HepG2 (cell line): ENCODE measurements around the gene ZFP1. TPM values are rescaled to one million over a fixed set of nuclear protein-coding genes. Genes with fewer than 3 reads are reported as not detected.
A peak's percentile ranks its signal among the peaks of the same experiment; 100 is the strongest.

Experiments
- BRCA1 ChIP-seq: sonication (generic); formaldehyde crosslinking; IDR thresholded peaks from 2 replicates; pipeline ENCODE4 v1.4.0; 2020; ENCODE audit warnings: missing genetic modification reagents
- FOSL2 ChIP-seq: sonication (generic); formaldehyde crosslinking; IDR thresholded peaks from 2 replicates; pipeline ENCODE4 v1.4.0; 2020; ENCODE audit warnings: missing genetic modification reagents
- KDM3A ChIP-seq: IDR thresholded peaks from 2 replicates; pipeline ENCODE4 v1.6.1; 2018; ENCODE audit warnings: low read depth, missing compliant biosample characterization
- MIXL1 ChIP-seq: IDR thresholded peaks from 2 replicates; pipeline ENCODE4 v1.6.1; 2016
- MXD4 ChIP-seq: IDR thresholded peaks from 2 replicates; pipeline ENCODE4 v1.6.1; 2016; ENCODE audit warnings: mild to moderate bottlenecking, missing biosample characterization, missing genetic modification reagents
- REL ChIP-seq: sonication (generic); formaldehyde crosslinking; conservative IDR thresholded peaks from 2 replicates; pipeline ENCODE4 v1.8.0; 2022; ENCODE audit warnings: mild to moderate bottlenecking, missing genetic modification reagents, moderate library complexity
- TBL1XR1 ChIP-seq: fragments of 150-350 bp; IDR thresholded peaks from 2 replicates; pipeline ENCODE4 v1.6.1; 2014; ENCODE audit warnings: borderline replicate concordance, low read length; ENCODE audit not compliant: partially characterized antibody
- ZNF232 ChIP-seq: sonication (generic); formaldehyde crosslinking; IDR thresholded peaks from 2 replicates; pipeline ENCODE4 v1.4.0; 2020; ENCODE audit warnings: missing genetic modification reagents, borderline replicate concordance
- ZNF550 ChIP-seq: sonication (generic); formaldehyde crosslinking; IDR thresholded peaks from 2 replicates; pipeline ENCODE4 v1.4.0; 2020; ENCODE audit warnings: mild to moderate bottlenecking, missing genetic modification reagents, borderline replicate concordance
- ZNF557 ChIP-seq: sonication (generic); formaldehyde crosslinking; IDR thresholded peaks from 2 replicates; pipeline ENCODE4 v1.4.0; 2020; ENCODE audit warnings: missing genetic modification reagents
- ZNF850 ChIP-seq: sonication (generic); formaldehyde crosslinking; conservative IDR thresholded peaks from 2 replicates; pipeline ENCODE4 v1.9.0; 2021; ENCODE audit warnings: mild to moderate bottlenecking, missing genetic modification reagents
- polyA plus RNA-seq, 8 experiments: library from polyadenylated mRNA; depleted of rRNA in 3 of 8; stranded (reverse) in 7 of 8; unstranded in 1 of 8; fragments of >200 nt; fragmentation: Illumina TruSeq in 4 of 8; extraction: Trizol in 4 of 8; gene quantifications; 2 replicates each; pipeline versions ENCODE4 v1.2.1 to v1.2.3, GENCODE V29; 2011 to 2016; ENCODE audit warnings: low read depth in 4 of 8, missing spikeins in 1 of 8, mixed read lengths in 1 of 8; ENCODE audit not compliant: insufficient read depth in 1 of 8
- total RNA-seq, 5 experiments: library from RNA; depleted of rRNA; stranded (reverse); fragments of >200 nt; fragmentation: Illumina TruSeq; extraction: Trizol; gene quantifications; 2 replicates each; pipeline ENCODE4 v1.2.3, GENCODE V29; 2016; ENCODE audit warnings: low read depth in 1 of 5
- TF ChIP-seq, protein P1 (sequence below): sonication (generic); formaldehyde crosslinking; IDR thresholded peaks from 2 replicates; pipeline ENCODE4 v1.5.1; 2020; ENCODE audit warnings: mild to moderate bottlenecking, missing genetic modification reagents, moderate library complexity
- TF ChIP-seq, protein P2 (sequence below): fragments of 450-650 bp; IDR thresholded peaks from 2 replicates; pipeline ENCODE4 v1.6.1; 2016
- TF ChIP-seq, protein P3 (sequence below): sonication (generic); formaldehyde crosslinking; IDR thresholded peaks from 2 replicates; pipeline ENCODE4 v1.9.0; 2022; ENCODE audit warnings: missing genetic modification reagents, mild to moderate bottlenecking, borderline replicate concordance
- TF ChIP-seq, protein P4 (sequence below): sonication (generic); formaldehyde crosslinking; IDR thresholded peaks from 2 replicates; pipeline ENCODE4 v1.4.0; 2020; ENCODE audit warnings: missing genetic modification reagents; ENCODE audit errors: not compliant biosample characterization
- TF ChIP-seq, protein P5 (sequence below): sonication (generic); formaldehyde crosslinking; IDR thresholded peaks from 2 replicates; pipeline ENCODE4 v1.4.0; 2020; ENCODE audit warnings: missing genetic modification reagents, borderline replicate concordance

ZFP1 gene
- total and polyA plus RNA-seq, 2 of the 13 experiments (the other 11 are each of a cell fraction or from before 2014, with no cell fraction given): 8.3 to 14.0 TPM

DNA sequence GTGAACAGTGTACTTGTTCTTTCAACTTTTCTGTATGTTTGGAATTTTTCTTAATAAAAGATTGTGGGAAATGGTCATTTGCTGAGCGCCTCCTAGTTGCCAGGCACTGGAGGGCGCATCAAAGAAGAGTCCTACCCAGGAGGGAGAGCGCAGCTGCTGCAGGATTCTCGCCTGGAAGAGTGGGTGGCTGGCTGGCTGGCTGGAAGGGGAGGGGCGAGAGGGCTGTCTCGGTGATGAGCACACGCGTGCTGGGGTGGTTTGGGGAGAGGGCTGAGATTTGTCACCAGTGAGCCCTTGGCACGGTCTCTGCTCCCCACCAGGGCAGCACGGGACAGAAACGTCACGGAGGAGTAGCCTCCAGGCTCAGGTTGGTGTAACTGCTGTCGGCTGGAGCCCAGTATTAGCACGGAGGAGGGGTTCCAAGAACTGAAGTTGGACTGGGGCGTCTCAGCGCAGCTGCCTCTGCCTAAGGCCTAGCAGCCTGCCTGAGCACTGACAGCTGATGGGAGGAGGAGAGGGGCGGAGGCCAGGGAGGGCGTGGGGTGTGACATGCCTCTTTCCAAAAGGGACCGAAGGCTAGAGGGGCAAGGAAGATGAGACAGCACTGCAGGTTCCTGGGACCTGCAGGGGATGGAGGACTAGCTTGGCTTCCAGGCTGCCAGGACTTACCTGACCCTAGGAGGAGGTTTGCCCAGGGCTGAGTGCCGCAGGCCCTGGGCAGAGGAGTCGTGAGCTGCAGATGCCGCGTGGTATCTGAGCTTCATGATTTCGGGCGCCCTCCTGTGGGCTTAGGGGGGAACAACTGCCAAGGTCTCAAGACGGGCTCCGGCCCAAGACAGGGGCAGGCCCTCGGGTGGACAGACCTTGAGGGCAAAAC lies 37.4 kb upstream of the ZFP1 start (continued):
- TF ChIP-seq KDM3A: peak; percentile 87; the same call in 1 of the 2 replicates
- TF ChIP-seq, protein P1, sequence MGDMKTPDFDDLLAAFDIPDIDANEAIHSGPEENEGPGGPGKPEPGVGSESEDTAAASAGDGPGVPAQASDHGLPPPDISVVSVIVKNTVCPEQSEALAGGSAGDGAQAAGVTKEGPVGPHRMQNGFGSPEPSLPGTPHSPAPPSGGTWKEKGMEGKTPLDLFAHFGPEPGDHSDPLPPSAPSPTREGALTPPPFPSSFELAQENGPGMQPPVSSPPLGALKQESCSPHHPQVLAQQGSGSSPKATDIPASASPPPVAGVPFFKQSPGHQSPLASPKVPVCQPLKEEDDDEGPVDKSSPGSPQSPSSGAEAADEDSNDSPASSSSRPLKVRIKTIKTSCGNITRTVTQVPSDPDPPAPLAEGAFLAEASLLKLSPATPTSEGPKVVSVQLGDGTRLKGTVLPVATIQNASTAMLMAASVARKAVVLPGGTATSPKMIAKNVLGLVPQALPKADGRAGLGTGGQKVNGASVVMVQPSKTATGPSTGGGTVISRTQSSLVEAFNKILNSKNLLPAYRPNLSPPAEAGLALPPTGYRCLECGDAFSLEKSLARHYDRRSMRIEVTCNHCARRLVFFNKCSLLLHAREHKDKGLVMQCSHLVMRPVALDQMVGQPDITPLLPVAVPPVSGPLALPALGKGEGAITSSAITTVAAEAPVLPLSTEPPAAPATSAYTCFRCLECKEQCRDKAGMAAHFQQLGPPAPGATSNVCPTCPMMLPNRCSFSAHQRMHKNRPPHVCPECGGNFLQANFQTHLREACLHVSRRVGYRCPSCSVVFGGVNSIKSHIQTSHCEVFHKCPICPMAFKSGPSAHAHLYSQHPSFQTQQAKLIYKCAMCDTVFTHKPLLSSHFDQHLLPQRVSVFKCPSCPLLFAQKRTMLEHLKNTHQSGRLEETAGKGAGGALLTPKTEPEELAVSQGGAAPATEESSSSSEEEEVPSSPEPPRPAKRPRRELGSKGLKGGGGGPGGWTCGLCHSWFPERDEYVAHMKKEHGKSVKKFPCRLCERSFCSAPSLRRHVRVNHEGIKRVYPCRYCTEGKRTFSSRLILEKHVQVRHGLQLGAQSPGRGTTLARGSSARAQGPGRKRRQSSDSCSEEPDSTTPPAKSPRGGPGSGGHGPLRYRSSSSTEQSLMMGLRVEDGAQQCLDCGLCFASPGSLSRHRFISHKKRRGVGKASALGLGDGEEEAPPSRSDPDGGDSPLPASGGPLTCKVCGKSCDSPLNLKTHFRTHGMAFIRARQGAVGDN (CRISPR knock-in tag): peak; percentile 92
- TF ChIP-seq MXD4 (CRISPR knock-in tag): peak; percentile 94
- no peak; the same call in 1 of the 2 replicates for TF ChIP-seq ZNF550
- TF ChIP-seq, protein P2, sequence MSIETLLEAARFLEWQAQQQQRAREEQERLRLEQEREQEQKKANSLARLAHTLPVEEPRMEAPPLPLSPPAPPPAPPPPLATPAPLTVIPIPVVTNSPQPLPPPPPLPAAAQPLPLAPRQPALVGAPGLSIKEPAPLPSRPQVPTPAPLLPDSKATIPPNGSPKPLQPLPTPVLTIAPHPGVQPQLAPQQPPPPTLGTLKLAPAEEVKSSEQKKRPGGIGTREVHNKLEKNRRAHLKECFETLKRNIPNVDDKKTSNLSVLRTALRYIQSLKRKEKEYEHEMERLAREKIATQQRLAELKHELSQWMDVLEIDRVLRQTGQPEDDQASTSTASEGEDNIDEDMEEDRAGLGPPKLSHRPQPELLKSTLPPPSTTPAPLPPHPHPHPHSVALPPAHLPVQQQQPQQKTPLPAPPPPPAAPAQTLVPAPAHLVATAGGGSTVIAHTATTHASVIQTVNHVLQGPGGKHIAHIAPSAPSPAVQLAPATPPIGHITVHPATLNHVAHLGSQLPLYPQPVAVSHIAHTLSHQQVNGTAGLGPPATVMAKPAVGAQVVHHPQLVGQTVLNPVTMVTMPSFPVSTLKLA: peak; percentile 53; the same call in 1 of the 2 replicates
- TF ChIP-seq MIXL1: no peak
- TF ChIP-seq, protein P3, sequence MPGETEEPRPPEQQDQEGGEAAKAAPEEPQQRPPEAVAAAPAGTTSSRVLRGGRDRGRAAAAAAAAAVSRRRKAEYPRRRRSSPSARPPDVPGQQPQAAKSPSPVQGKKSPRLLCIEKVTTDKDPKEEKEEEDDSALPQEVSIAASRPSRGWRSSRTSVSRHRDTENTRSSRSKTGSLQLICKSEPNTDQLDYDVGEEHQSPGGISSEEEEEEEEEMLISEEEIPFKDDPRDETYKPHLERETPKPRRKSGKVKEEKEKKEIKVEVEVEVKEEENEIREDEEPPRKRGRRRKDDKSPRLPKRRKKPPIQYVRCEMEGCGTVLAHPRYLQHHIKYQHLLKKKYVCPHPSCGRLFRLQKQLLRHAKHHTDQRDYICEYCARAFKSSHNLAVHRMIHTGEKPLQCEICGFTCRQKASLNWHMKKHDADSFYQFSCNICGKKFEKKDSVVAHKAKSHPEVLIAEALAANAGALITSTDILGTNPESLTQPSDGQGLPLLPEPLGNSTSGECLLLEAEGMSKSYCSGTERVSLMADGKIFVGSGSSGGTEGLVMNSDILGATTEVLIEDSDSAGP (CRISPR knock-in tag): peak; percentile 93
- TF ChIP-seq, protein P4, sequence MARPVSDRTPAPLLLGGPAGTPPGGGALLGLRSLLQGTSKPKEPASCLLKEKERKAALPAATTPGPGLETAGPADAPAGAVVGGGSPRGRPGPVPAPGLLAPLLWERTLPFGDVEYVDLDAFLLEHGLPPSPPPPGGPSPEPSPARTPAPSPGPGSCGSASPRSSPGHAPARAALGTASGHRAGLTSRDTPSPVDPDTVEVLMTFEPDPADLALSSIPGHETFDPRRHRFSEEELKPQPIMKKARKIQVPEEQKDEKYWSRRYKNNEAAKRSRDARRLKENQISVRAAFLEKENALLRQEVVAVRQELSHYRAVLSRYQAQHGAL (CRISPR knock-in tag): peak; percentile 93
- 0 out of 2 replicates have a peak, but pooled peaks have one; percentile 66 for TF ChIP-seq ZNF232 (CRISPR knock-in tag)
- no peak for TF ChIP-seq ZNF850 (CRISPR knock-in tag)
- no peak for TF ChIP-seq REL (CRISPR knock-in tag)
- TF ChIP-seq, protein P5, sequence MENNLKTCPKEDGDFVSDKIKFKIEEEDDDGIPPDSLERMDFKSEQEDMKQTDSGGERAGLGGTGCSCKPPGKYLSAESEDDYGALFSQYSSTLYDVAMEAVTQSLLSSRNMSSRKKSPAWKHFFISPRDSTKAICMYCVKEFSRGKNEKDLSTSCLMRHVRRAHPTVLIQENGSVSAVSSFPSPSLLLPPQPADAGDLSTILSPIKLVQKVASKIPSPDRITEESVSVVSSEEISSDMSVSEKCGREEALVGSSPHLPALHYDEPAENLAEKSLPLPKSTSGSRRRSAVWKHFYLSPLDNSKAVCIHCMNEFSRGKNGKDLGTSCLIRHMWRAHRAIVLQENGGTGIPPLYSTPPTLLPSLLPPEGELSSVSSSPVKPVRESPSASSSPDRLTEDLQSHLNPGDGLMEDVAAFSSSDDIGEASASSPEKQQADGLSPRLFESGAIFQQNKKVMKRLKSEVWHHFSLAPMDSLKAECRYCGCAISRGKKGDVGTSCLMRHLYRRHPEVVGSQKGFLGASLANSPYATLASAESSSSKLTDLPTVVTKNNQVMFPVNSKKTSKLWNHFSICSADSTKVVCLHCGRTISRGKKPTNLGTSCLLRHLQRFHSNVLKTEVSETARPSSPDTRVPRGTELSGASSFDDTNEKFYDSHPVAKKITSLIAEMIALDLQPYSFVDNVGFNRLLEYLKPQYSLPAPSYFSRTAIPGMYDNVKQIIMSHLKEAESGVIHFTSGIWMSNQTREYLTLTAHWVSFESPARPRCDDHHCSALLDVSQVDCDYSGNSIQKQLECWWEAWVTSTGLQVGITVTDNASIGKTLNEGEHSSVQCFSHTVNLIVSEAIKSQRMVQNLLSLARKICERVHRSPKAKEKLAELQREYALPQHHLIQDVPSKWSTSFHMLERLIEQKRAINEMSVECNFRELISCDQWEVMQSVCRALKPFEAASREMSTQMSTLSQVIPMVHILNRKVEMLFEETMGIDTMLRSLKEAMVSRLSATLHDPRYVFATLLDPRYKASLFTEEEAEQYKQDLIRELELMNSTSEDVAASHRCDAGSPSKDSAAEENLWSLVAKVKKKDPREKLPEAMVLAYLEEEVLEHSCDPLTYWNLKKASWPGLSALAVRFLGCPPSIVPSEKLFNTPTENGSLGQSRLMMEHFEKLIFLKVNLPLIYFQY (CRISPR knock-in tag): peak; percentile 86; the same call in 1 of the 2 replicates
- TF ChIP-seq FOSL2 (CRISPR knock-in tag): peak; percentile 63; the same call in 1 of the 2 replicates
- TF ChIP-seq ZNF557 (CRISPR knock-in tag): no peak
- 0 out of 2 replicates have a peak, but pooled peaks have one; percentile 73 for TF ChIP-seq BRCA1 (CRISPR knock-in tag)
- no peak for TF ChIP-seq TBL1XR1
